ENCODE measurements around the gene AMPH. TPM values are rescaled to one million over a fixed set of nuclear protein-coding genes. Genes with fewer than 3 reads are reported as not detected.
A peak's percentile ranks its signal among the peaks of the same experiment; 100 is the strongest.

AMPH gene
- total RNA-seq, 4 donors from 2014 or later: 2.2 to 6.6 (median 5.9) TPM; not detected in 1

GRCh38 chr7:38655833-38656774 is 24.9 kb upstream of the AMPH start:
- in situ Hi-C loops (cut with MboI; ENCODE audit: low pct_ligation_motif_present in 1 of 4, low pct_unique_long_range_greater_than_20kb in 1 of 4, low sequenced_read_pairs in 3 of 4): loop anchor here in 2 of 4 donors (25.0 kb wide), 1 partner anchor 244 kb away; no protein-coding TSS in a partner anchor
- H3K27me3 ChIP-seq: no peaks in the 10 kb centered on the region
- TF ChIP-seq POLR2AphosphoS5 (IDR thresholded peaks at IDR 0.05): no peak
- TF ChIP-seq EP300 (IDR thresholded peaks at IDR 0.05; ENCODE audit: low read depth): no peak
- TF ChIP-seq POLR2A (IDR thresholded peaks at IDR 0.05): no peak
- TF ChIP-seq CTCF (IDR thresholded peaks at IDR 0.05): no peak
- WGBS, 2 donors (ENCODE audit: low coverage in 1 of 2): 89 to 94% methylated on average over 10 to 32 of the region's 35 CpGs
- H3K27ac ChIP-seq: no peak overlapping the region
- no peak overlapping the region for H3K4me3 ChIP-seq
- no peaks in the 10 kb centered on the region for H3K9me3 ChIP-seq
- DNase-seq: no peak
- no peaks in the 10 kb centered on the region for H3K4me1 ChIP-seq
- H3K36me3 ChIP-seq: no peaks in the 10 kb centered on the region
- intact Hi-C loops (cut with DNase I; ENCODE audit: low total_unique reads): no loop called here

- TF ChIP-seq POLR2A (IDR thresholded peaks at IDR 0.05): no peak
- no peak for TF ChIP-seq POLR2AphosphoS5 (IDR thresholded peaks at IDR 0.05)
- TF ChIP-seq EP300 (IDR thresholded peaks at IDR 0.05; ENCODE audit: low read depth): no peak
- no peak for TF ChIP-seq CTCF (IDR thresholded peaks at IDR 0.05)
- in situ Hi-C loops (cut with MboI; ENCODE audit: low pct_ligation_motif_present in 1 of 4, low pct_unique_long_range_greater_than_20kb in 1 of 4, low sequenced_read_pairs in 3 of 4) (no loop called here), intact Hi-C loops (cut with DNase I; ENCODE audit: low total_unique reads) (no loop called here)
- H3K4me3 ChIP-seq: no peak overlapping the region
- DNase-seq: no peak
- H3K4me1 ChIP-seq: no peaks in the 10 kb centered on the region
- H3K27me3 ChIP-seq: no peaks in the 10 kb centered on the region
- no peaks in the 10 kb centered on the region for H3K36me3 ChIP-seq
- no peak overlapping the region for H3K27ac ChIP-seq
- WGBS, 2 donors (ENCODE audit: low coverage in 1 of 2): 93 to 100% methylated on average over 1 to 6 of the region's 6 CpGs
- no peaks in the 10 kb centered on the region for H3K9me3 ChIP-seq
Measured at GRCh38 chr7:38637957-38638356, 6.8 kb upstream of the AMPH start.

- in situ Hi-C loops (cut with MboI; ENCODE audit: low pct_ligation_motif_present in 1 of 4, low pct_unique_long_range_greater_than_20kb in 1 of 4, low sequenced_read_pairs in 3 of 4) (no loop called here), intact Hi-C loops (cut with DNase I; ENCODE audit: low total_unique reads) (no loop called here)
- Histone ChIP-seq H3K4me3 (no peak overlapping the region), H3K27me3 (peaks cover 45% of the 10 kb centered on the region), H3K9me3 (no peaks in the 10 kb centered on the region), H3K4me1 (peaks cover 0 to 8% (median 3%) of the 10 kb centered on the region in 4 donors), H3K27ac (no peak overlapping the region), H3K36me3 (no peaks in the 10 kb centered on the region)
- WGBS, 2 donors (ENCODE audit: low coverage in 1 of 2): 60 to 62% methylated on average over 1 to 2 of the region's 2 CpGs
- TF ChIP-seq POLR2A (IDR thresholded peaks at IDR 0.05) (no peak), CTCF (IDR thresholded peaks at IDR 0.05) (no peak), POLR2AphosphoS5 (IDR thresholded peaks at IDR 0.05) (no peak), EP300 (IDR thresholded peaks at IDR 0.05; ENCODE audit: low read depth) (no peak)
- no peak for DNase-seq
Measured at GRCh38 chr7:38632411-38632810, 1.2 kb upstream of the AMPH start.

- peaks cover 0 to 8% (median 3%) of the 10 kb centered on the region in 4 donors for H3K4me1 ChIP-seq
- no peak overlapping the region for H3K27ac ChIP-seq
- peaks cover 0 to 5% of the 10 kb centered on the region in 2 donors for H3K9me3 ChIP-seq
- peaks cover 45% of the 10 kb centered on the region for H3K27me3 ChIP-seq
- H3K4me3 ChIP-seq: peak overlapping the region in 1 of 4 donors; percentile 56
- TF ChIP-seq POLR2A (IDR thresholded peaks at IDR 0.05) (no peak), EP300 (IDR thresholded peaks at IDR 0.05; ENCODE audit: low read depth) (no peak), CTCF (IDR thresholded peaks at IDR 0.05) (no peak), POLR2AphosphoS5 (IDR thresholded peaks at IDR 0.05) (no peak)
- intact Hi-C loops (cut with DNase I; ENCODE audit: low total_unique reads): no loop called here
- DNase-seq: no peak
- 48 to 68% methylated on average over 12 of the region's 12 CpGs for WGBS, 2 donors (ENCODE audit: low coverage in 1 of 2)
- H3K36me3 ChIP-seq: no peaks in the 10 kb centered on the region
- in situ Hi-C loops (cut with MboI; ENCODE audit: low pct_ligation_motif_present in 1 of 4, low pct_unique_long_range_greater_than_20kb in 1 of 4, low sequenced_read_pairs in 3 of 4): no loop called here
Measured at GRCh38 chr7:38629651-38630510, 1.3 kb downstream of the AMPH start.

Data from transverse colon (tissue), 4 donors.